Measurements from ENCODE around the gene NMD3. TPM values are rescaled to one million over a fixed set of nuclear protein-coding genes. Genes with fewer than 3 reads are reported as not detected.

NMD3 gene
- total RNA-seq, 1 donor from 2014 or later, result 45.8 TPM

- Mint-ChIP-seq H3K27me3 (no peaks in the 10 kb centered on the region), H3K27ac (no peak overlapping the region), H3K4me3 (no peak overlapping the region), H3K36me3 (ENCODE audit: low read depth) (peaks cover 32% of the 10 kb centered on the region), H3K9me3 (peaks cover 3% of the 10 kb centered on the region), H3K4me1 (no peaks in the 10 kb centered on the region)
- ChIA-PET CTCF (no interaction called here), POLR2A (no interaction called here)
- TF ChIP-seq CTCF (IDR thresholded peaks at IDR 0.05), result no peak
- intact Hi-C loops (cut with micrococcal nuclease), result no loop called here
- ATAC-seq (ENCODE audit: low read depth), result no peak
- no peak for DNase-seq
Measured at GRCh38 chr3:161267646-161268045, 46.5 kb downstream of the NMD3 start.

GRCh38 chr3:161268601-161269000 is 47.5 kb downstream of the NMD3 start:
- H3K36me3 Mint-ChIP-seq (ENCODE audit: low read depth), result peaks cover 26% of the 10 kb centered on the region
- no peak overlapping the region for H3K27ac Mint-ChIP-seq
- no peaks in the 10 kb centered on the region for H3K27me3 Mint-ChIP-seq
- no peak for DNase-seq
- peaks cover 3% of the 10 kb centered on the region for H3K9me3 Mint-ChIP-seq
- ChIA-PET CTCF (no interaction called here), POLR2A (no interaction called here)
- TF ChIP-seq CTCF (IDR thresholded peaks at IDR 0.05), result no peak
- intact Hi-C loops (cut with micrococcal nuclease), result no loop called here
- no peak for ATAC-seq (ENCODE audit: low read depth)
- H3K4me1 Mint-ChIP-seq, result no peaks in the 10 kb centered on the region
- no peak overlapping the region for H3K4me3 Mint-ChIP-seq

- POLR2A ChIA-PET, result no interaction called here
- H3K27me3 Mint-ChIP-seq, result no peaks in the 10 kb centered on the region
- H3K27ac Mint-ChIP-seq, result no peak overlapping the region
- intact Hi-C loops (cut with micrococcal nuclease), result loop anchor here (5.0 kb wide), 1 partner anchor 329 kb away; no protein-coding TSS in a partner anchor
- no peak overlapping the region for H3K4me3 Mint-ChIP-seq
- CTCF ChIA-PET, result no interaction called here
- ATAC-seq (ENCODE audit: low read depth), result no peak
- peaks cover 13% of the 10 kb centered on the region for H3K36me3 Mint-ChIP-seq (ENCODE audit: low read depth)
- no peak for DNase-seq
- H3K4me1 Mint-ChIP-seq, result no peaks in the 10 kb centered on the region
- no peaks in the 10 kb centered on the region for H3K9me3 Mint-ChIP-seq
- no peak for TF ChIP-seq CTCF (IDR thresholded peaks at IDR 0.05)
Measured at GRCh38 chr3:161270991-161271390, 49.9 kb downstream of the NMD3 start.

GRCh38 chr3:161271646-161272045 is 50.5 kb downstream of the NMD3 start:
- POLR2A ChIA-PET, result no interaction called here
- no peak for ATAC-seq (ENCODE audit: low read depth)
- no peaks in the 10 kb centered on the region for H3K4me1 Mint-ChIP-seq
- no peak overlapping the region for H3K27ac Mint-ChIP-seq
- CTCF ChIA-PET, result no interaction called here
- H3K36me3 Mint-ChIP-seq (ENCODE audit: low read depth), result peaks cover 17% of the 10 kb centered on the region
- intact Hi-C loops (cut with micrococcal nuclease), result loop anchor here (5.0 kb wide), 1 partner anchor 329 kb away; no protein-coding TSS in a partner anchor
- no peak for TF ChIP-seq CTCF (IDR thresholded peaks at IDR 0.05)
- H3K4me3 Mint-ChIP-seq, result no peak overlapping the region
- H3K27me3 Mint-ChIP-seq, result no peaks in the 10 kb centered on the region
- DNase-seq, result no peak
- H3K9me3 Mint-ChIP-seq, result no peaks in the 10 kb centered on the region

GRCh38 chr3:161272524-161272923 is 51.4 kb downstream of the NMD3 start:
- ATAC-seq (ENCODE audit: low read depth) (no peak), DNase-seq (no peak)
- Mint-ChIP-seq H3K9me3 (peaks cover 6% of the 10 kb centered on the region), H3K4me1 (no peaks in the 10 kb centered on the region), H3K4me3 (no peak overlapping the region), H3K36me3 (ENCODE audit: low read depth) (peaks cover 24% of the 10 kb centered on the region), H3K27me3 (no peaks in the 10 kb centered on the region), H3K27ac (no peak overlapping the region)
- TF ChIP-seq CTCF (IDR thresholded peaks at IDR 0.05), result no peak
- ChIA-PET POLR2A (no interaction called here), CTCF (no interaction called here)
- intact Hi-C loops (cut with micrococcal nuclease), result loop anchor here (5.0 kb wide), 1 partner anchor 330 kb away; no protein-coding TSS in a partner anchor
